Measurements from ENCODE around the gene FNBP1L.
"Not testable (repeated sequence)": the region's sequence is repeated elsewhere in the genome, so short reads cannot be mapped to it uniquely, and the experiment has no call there.

DNA sequence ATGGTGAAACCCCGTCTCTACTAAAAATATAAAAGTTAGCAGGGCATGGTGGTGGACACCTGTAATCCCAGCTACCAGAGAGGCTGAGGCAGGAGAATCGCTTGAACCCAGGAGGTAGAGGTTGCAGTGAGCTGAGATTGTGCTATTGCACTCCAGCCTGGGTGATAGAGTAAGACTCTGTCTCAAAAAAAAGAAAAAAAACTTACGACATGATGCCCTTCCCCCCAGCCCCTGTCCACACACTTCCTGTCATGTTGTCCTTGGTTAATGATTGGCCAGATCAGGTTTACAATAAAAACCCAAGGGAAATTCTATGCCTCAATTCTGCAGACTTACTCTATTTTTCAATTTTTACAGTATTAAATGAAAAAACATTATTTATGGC, 143.4 kb downstream of the FNBP1L start:
- TF ChIP-seq, protein P1, sequence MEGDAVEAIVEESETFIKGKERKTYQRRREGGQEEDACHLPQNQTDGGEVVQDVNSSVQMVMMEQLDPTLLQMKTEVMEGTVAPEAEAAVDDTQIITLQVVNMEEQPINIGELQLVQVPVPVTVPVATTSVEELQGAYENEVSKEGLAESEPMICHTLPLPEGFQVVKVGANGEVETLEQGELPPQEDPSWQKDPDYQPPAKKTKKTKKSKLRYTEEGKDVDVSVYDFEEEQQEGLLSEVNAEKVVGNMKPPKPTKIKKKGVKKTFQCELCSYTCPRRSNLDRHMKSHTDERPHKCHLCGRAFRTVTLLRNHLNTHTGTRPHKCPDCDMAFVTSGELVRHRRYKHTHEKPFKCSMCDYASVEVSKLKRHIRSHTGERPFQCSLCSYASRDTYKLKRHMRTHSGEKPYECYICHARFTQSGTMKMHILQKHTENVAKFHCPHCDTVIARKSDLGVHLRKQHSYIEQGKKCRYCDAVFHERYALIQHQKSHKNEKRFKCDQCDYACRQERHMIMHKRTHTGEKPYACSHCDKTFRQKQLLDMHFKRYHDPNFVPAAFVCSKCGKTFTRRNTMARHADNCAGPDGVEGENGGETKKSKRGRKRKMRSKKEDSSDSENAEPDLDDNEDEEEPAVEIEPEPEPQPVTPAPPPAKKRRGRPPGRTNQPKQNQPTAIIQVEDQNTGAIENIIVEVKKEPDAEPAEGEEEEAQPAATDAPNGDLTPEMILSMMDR (IDR thresholded peaks at IDR 0.05; ENCODE audit: insufficient read depth, low read depth, low read length), result not testable (repeated sequence)
- TF ChIP-seq EZH2 (IDR thresholded peaks at IDR 0.05; ENCODE audit: insufficient read depth, low read length), result not testable (repeated sequence)

Measured in astrocyte (in vitro differentiated cells and primary cell).